Hippocampal formation (tissue), 2 donors: ENCODE data around the gene BCDIN3D.
"Not testable (repeated sequence)": the region's sequence is repeated elsewhere in the genome, so short reads cannot be mapped to it uniquely, and the experiment has no call there.

Source experiments
- DNase-seq, 2 donors: peaks; one replicate each; lab custom pipeline; 2025; lab: John Stamatoyannopoulos, UW

BCDIN3D gene

GRCh38 chr12:49860921-49861320, 18.0 kb upstream of the BCDIN3D start:
- DNase-seq = not testable (repeated sequence)

- not testable (repeated sequence) for DNase-seq
Observed at GRCh38 chr12:49855890-49856289, 13.0 kb upstream of the BCDIN3D start.

DNA sequence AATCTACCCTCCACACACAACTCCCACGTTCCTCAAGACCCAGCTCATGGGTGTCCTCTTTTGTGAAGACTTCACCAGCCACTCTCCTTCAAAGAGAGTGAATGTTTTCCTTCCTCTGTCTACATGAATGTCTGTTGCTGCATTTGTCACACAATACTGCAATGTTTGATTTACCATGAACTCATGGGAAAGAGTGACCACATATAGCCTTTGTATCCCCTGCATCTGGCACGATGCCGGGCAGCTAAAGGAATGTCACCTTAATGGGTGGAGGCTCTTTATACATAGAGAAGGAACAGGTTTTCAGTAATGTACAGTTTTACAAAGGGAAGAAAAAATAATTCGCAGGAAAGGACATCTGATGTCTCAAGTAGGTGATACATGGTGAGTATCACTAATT, 12.1 kb upstream of the BCDIN3D start:
- DNase-seq = no peak

DNA sequence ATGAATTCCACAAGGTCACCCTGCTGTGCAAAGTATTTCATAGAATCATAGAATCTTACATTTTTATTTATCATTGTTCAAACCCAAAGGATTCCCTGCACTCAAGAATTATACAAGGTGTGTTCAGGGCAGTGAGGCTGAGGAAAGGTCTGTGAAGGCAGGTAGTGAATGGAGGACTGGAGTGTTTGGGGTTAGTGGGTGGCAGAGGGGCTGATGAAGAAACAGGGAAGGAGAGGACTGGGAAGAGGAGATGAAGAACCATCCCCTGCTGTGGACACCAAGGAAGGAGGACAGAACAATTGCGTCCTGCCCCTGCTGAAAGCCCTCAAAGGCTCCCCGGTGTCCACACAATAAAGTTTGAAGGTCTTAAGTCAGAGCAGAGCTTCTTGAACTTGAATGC, 10.8 kb upstream of the BCDIN3D start:
- no peak for DNase-seq

DNA sequence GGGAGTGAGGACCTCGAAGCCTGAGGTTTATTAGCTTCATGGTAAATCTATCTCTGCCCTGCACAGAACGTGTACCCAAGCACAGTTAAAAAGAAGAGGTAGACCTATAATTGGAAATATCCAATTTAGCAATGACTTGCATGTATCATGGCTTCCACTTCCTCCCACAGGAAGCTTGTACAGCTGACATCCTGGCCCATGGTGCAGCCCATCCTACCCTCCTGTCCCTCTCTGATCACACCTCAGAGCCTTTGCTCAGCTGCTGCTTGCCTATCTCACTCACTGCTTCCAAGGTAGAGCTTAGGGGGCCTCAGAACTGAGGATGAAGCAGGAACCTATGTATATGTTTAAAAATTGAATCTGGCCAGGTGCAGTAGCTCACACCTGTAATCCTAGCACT, 4.3 kb upstream of the BCDIN3D start:
- no peak for DNase-seq

GRCh38 chr12:49846032-49846431, 3.1 kb upstream of the BCDIN3D start:
- DNase-seq = no peak

- no peak for DNase-seq
Observed at GRCh38 chr12:49843876-49844437, 1.1 kb upstream of the BCDIN3D start.

DNA sequence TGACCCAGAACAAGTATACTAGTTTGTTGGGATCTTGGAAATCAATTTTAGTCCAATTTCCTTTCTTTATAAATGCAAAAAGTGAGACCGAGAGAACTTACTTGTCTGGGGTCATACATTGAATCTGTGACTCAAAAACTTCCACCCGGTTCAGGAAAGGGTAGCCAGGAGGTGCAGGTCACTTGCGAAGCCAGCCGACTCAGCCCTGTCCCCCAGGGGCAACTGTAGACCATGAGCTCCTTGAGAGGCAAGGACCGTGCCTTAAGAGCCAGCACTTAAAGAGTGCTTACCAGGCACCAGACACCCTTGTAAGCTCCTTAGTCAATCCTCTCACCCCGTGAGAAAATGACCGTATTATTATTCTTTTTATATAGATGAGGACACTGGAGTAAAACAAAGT, 505 bp upstream of the BCDIN3D start:
- no peak for DNase-seq

GRCh38 chr12:49838973-49839633, 3.8 kb downstream of the BCDIN3D start:
- no peak for DNase-seq

- no peak for DNase-seq
Observed at GRCh38 chr12:49832836-49833421, 10.0 kb downstream of the BCDIN3D start.

DNA sequence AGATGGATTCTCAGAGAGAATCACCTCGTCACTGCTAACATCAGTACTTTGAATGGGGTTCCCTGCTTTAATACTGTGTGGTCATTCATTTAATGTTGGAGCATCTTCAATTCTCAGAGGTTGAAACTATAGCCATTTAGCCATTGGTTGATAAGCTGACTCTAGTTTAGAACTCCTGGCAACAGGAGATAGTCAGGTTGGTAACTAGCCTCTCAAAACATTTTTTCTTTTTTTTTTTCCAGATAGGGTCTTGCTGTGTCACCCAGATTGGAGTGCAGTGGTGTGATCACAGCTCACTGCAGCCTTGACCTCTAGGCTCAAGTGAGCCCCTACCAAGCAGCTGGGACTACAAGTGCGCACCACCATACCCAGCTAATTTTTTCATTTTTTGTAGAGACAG, 11.2 kb downstream of the BCDIN3D start:
- no peak for DNase-seq

- peak; percentile 89 to 94 for DNase-seq
Observed at GRCh38 chr12:49828133-49829091, 14.5 kb downstream of the BCDIN3D start, which contains the start of gene NCKAP5L. TSS of gene NCKAP5L (minus strand) at chr12:49828413. CDS start at chr12:49804044, 24,369 bp downstream.

- DNase-seq = peak in 1 of 2 donors; percentile 72
Observed at GRCh38 chr12:49827401-49828099, 15.4 kb downstream of the BCDIN3D start.

- no peak for DNase-seq
Observed at GRCh38 chr12:49827051-49827400, 15.9 kb downstream of the BCDIN3D start.

DNA sequence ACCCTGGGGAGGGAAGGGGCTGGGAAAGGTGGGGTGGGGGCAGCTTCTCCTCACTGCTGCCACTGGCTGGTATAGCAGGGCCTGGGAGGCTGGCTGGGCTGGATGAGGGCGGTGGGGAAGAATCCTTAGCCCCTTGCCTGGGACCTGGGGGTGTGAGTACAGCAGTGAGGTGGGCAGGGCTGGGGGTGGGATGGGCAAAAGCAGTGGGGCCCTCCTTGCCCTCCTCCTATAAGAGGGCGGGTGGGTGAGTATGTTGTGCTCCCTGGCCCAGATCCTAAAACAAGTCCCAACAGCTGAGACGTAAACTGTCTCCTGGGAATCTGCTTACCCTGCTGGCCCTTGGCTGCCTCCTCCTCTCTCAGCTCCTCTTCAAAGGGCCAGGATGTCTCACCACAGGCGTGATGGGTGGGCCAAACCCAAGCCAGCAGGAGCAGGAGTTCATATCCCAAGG, 16.9 kb downstream of the BCDIN3D start:
- no peak for DNase-seq

DNA sequence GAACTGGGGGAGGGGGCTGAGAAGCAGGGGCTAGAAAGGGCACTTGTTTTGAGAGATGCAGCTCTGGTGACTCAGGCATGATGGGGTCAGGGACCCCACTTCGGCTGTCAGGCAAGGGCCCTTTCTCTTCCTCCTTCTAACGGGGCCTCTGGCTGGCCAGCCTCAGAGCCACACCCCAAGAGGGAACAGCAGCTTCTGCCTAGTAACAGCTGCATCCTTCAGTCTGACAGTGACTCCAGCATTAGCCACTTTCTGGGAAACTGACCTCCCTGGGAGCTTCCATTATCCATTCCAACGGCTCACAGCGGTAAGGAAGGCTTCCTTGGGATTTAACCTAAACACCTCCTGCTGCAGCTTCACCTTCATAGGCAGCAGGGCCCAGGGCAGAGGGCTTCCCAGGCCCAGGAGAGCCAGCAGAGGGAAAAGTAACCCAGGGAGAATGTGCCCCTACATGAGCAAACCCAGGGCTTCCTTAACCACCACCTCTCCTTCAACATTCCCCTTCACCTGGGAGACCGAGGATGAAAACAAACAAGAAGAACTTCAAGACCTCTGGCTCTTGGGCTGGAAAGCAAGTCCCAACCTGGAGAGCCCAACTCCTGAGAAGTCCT, 17.4 kb downstream of the BCDIN3D start:
- peak in 1 of 2 donors; percentile 18 for DNase-seq

DNA sequence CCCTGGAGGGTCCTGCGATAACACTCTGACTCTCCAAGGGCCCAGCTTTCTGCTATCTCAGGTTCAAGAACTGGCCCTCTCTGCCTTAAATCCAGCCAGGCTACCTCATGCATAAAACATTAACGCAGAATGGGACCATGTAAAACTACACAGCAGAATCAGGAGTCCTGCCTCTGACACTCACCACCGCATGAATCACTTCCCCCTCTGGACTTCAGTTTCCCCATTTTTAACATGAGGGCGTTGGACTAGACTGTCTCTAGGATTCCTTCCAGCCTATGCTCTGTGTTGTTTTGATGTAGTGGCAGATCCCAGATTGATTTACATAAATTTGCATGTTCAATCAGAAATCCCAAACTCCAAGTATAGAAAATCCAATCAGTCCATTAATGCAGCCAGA, 18.0 kb downstream of the BCDIN3D start:
- peak in 1 of 2 donors; percentile 35 for DNase-seq

- no peak for DNase-seq
Observed at GRCh38 chr12:49824416-49824815, 18.5 kb downstream of the BCDIN3D start.

GRCh38 chr12:49823951-49824350, 19.0 kb downstream of the BCDIN3D start:
- DNase-seq = no peak

GRCh38 chr12:49823350-49823749, 19.6 kb downstream of the BCDIN3D start:
- DNase-seq = no peak
